ENCODE results near the gene HOXA9. TPM values are rescaled to one million over a fixed set of nuclear protein-coding genes. Genes with fewer than 3 reads are reported as not detected.

Gene HOXA9
- total and polyA plus RNA-seq, 4 donors, result 0.02 to 0.70 TPM; not detected in 2

GRCh38 chr7:27204851-27205322, 39.5 kb upstream of the HOXA9 start:
- Histone ChIP-seq H3K9me3 (ENCODE audit: control insufficient read depth in 4 of 4, low read length in 3 of 4) (peaks cover 0 to 5% (median 0%) of the 10 kb centered on the region in 4 donors), H3K36me3 (ENCODE audit: control insufficient read depth in 4 of 4, insufficient read depth in 3 of 4, low read depth in 1 of 4, low read length in 3 of 4) (no peaks in the 10 kb centered on the region), H3K27ac (ENCODE audit: low read depth in 1 of 2, low read length in 2 of 2) (no peak overlapping the region), H3K9ac (ENCODE audit: low read depth in 1 of 2, low read length in 2 of 2) (no peak overlapping the region), H3K27me3 (ENCODE audit: control insufficient read depth in 4 of 4, insufficient read depth in 4 of 4, low read length in 3 of 4) (peaks cover 0 to 52% (median 20%) of the 10 kb centered on the region in 4 donors), H3K4me1 (ENCODE audit: control insufficient read depth in 4 of 4, insufficient read depth in 4 of 4, low read length in 3 of 4) (peaks cover 17 to 25% (median 20%) of the 10 kb centered on the region in 4 donors), H3K4me3 (ENCODE audit: low read depth in 1 of 3, low read length in 3 of 3) (peak overlapping the region in 1 of 3 donors; percentile 16)
- peak; percentile 30 for DNase-seq (ENCODE audit: low spot score)
- WGBS, result 7% methylated on average over 41 of the region's 41 CpGs
- TF ChIP-seq NR2F2 (IDR thresholded peaks at IDR 0.05) (no peak), FOXA1 (IDR thresholded peaks at IDR 0.05) (no peak), SP1 (IDR thresholded peaks at IDR 0.05) (no peak), CTCF (IDR thresholded peaks at IDR 0.05; ENCODE audit: low read depth, low read length, missing input control) (no peak), HNF4G (IDR thresholded peaks at IDR 0.05) (no peak), JUND (IDR thresholded peaks at IDR 0.05) (no peak), MAX (IDR thresholded peaks at IDR 0.05) (no peak), FOXA2 (IDR thresholded peaks at IDR 0.05) (no peak), RXRA (IDR thresholded peaks at IDR 0.05) (no peak), RAD21 (IDR thresholded peaks at IDR 0.05) (no peak), ATF3 (IDR thresholded peaks at IDR 0.05) (no peak), HNF4A (conservative IDR thresholded peaks at IDR 0.05) (no peak), TAF1 (conservative IDR thresholded peaks at IDR 0.05) (no peak)

GRCh38 chr7:27203964-27204594, 38.7 kb upstream of the HOXA9 start:
- Histone ChIP-seq H3K27me3 (ENCODE audit: control insufficient read depth in 4 of 4, insufficient read depth in 4 of 4, low read length in 3 of 4) (peaks cover 4 to 52% (median 22%) of the 10 kb centered on the region in 4 donors), H3K27ac (ENCODE audit: low read depth in 1 of 2, low read length in 2 of 2) (no peak overlapping the region), H3K9me3 (ENCODE audit: control insufficient read depth in 4 of 4, low read length in 3 of 4) (peaks cover 0 to 6% (median 0%) of the 10 kb centered on the region in 4 donors), H3K36me3 (ENCODE audit: control insufficient read depth in 4 of 4, insufficient read depth in 3 of 4, low read depth in 1 of 4, low read length in 3 of 4) (no peaks in the 10 kb centered on the region), H3K4me3 (ENCODE audit: low read depth in 1 of 3, low read length in 3 of 3) (no peak overlapping the region), H3K4me1 (ENCODE audit: control insufficient read depth in 4 of 4, insufficient read depth in 4 of 4, low read length in 3 of 4) (peaks cover 17 to 31% (median 27%) of the 10 kb centered on the region in 4 donors), H3K9ac (ENCODE audit: low read depth in 1 of 2, low read length in 2 of 2) (no peak overlapping the region)
- no peak for TF ChIP-seq FOXA2 (IDR thresholded peaks at IDR 0.05)
- no peak for TF ChIP-seq FOXA1 (IDR thresholded peaks at IDR 0.05)
- no peak for TF ChIP-seq YY1 (IDR thresholded peaks at IDR 0.05)
- no peak for TF ChIP-seq RAD21 (IDR thresholded peaks at IDR 0.05)
- TF ChIP-seq JUND (IDR thresholded peaks at IDR 0.05), result no peak
- no peak for TF ChIP-seq EGR1 (IDR thresholded peaks at IDR 0.05; ENCODE audit: low read depth in 2 of 2)
- no peak for TF ChIP-seq GABPA (IDR thresholded peaks at IDR 0.05 in 1 of 2, conservative IDR thresholded peaks at IDR 0.05 in 1 of 2)
- no peak for TF ChIP-seq MAX (IDR thresholded peaks at IDR 0.05)
- TF ChIP-seq NR2F2 (IDR thresholded peaks at IDR 0.05), result no peak
- no peak for TF ChIP-seq REST (IDR thresholded peaks at IDR 0.05)
- TF ChIP-seq RXRA (IDR thresholded peaks at IDR 0.05), result no peak
- TF ChIP-seq ZBTB33 (IDR thresholded peaks at IDR 0.05), result no peak
- no peak for TF ChIP-seq TAF1 (conservative IDR thresholded peaks at IDR 0.05)
- no peak for TF ChIP-seq HNF4G (IDR thresholded peaks at IDR 0.05)
- 11% methylated on average over 4 of the region's 4 CpGs for WGBS
- peak; percentile 13 for DNase-seq (ENCODE audit: low spot score)
